Caco-2 (cell line): Measurements from ENCODE around the gene CHST3. TPM values are rescaled to one million over a fixed set of nuclear protein-coding genes. Genes with fewer than 3 reads are reported as not detected.

ENCODE experiments used
- BruUV-seq: library from RNA; stranded (reverse); fragments of 400-500 nt; replicated peaks from 2 replicates; lab custom pipeline; 2021; lab: Mats Ljungman, UMichigan
- CTCF ChIA-PET: fragments of 300-600 bp; sonication (Branson Sonifier 250); formaldehyde crosslinking; loops from one replicate; lab custom pipeline; 2022; ENCODE audit warnings: antibody characterized with exemption; lab: Charles Lee
- POLR2A ChIA-PET: fragments of 300-600 bp; sonication (Branson Sonifier 250); formaldehyde crosslinking; loops from one replicate; lab custom pipeline; 2022; ENCODE audit warnings: antibody characterized with exemption; lab: Charles Lee
- DNase-seq, 2 experiments: peaks; one replicate each; pipeline versions ENCODE4 v3.0.0 to v3.0.0-alpha.2; 2020 to 2022
- H3K27me3 ChIP-seq: replicated peaks from 2 replicates; pipeline ENCODE4 v1.6.0; 2011; ENCODE audit warnings: low read length; ENCODE audit not compliant: control insufficient read depth, insufficient read depth
- H3K36me3 ChIP-seq: 2 replicates; pipeline ENCODE4 v1.5.1; 2011; ENCODE audit warnings: low read length; ENCODE audit not compliant: control insufficient read depth, insufficient read depth
- H3K4me1 ChIP-seq: fragments of 250-450 bp; sonication (Bioruptor Pico); 2 replicates; pipeline ENCODE4 v1.5.1; 2020; ENCODE audit warnings: mild to moderate bottlenecking
- H3K4me3 ChIP-seq: 2 replicates; pipeline ENCODE4 v1.5.1; 2011; ENCODE audit warnings: low read depth, mild to moderate bottlenecking, control low read depth, low read length
- H3K9me3 ChIP-seq: fragments of 250-450 bp; sonication (Bioruptor Pico); 2 replicates; pipeline ENCODE4 v1.5.1; 2020; ENCODE audit warnings: mild to moderate bottlenecking, moderate library complexity
- H3K27ac Mint-ChIP-seq: one replicate; pipeline ENCODE4 v1.8.0; 2022; ENCODE audit warnings: mixed read lengths; ENCODE audit not compliant: unreplicated experiment
- H3K27me3 Mint-ChIP-seq: one replicate; pipeline ENCODE4 v1.8.0; 2022; ENCODE audit warnings: mixed read lengths; ENCODE audit not compliant: insufficient read depth, unreplicated experiment
- H3K36me3 Mint-ChIP-seq: one replicate; pipeline ENCODE4 v1.8.0; 2022; ENCODE audit warnings: mild to moderate bottlenecking, mixed read lengths; ENCODE audit not compliant: insufficient read depth, unreplicated experiment
- H3K4me1 Mint-ChIP-seq: one replicate; pipeline ENCODE4 v1.8.0; 2022; ENCODE audit warnings: low read depth, mixed read lengths; ENCODE audit not compliant: unreplicated experiment
- H3K4me3 Mint-ChIP-seq: one replicate; pipeline ENCODE4 v1.8.0; 2022; ENCODE audit warnings: mild to moderate bottlenecking, moderate library complexity, mixed read lengths; ENCODE audit not compliant: unreplicated experiment
- H3K9me3 Mint-ChIP-seq: one replicate; pipeline ENCODE4 v1.8.0; 2022; ENCODE audit warnings: mixed read lengths; ENCODE audit not compliant: unreplicated experiment
- intact Hi-C: fragments of 100-400 bp; cut with micrococcal nuclease; formaldehyde crosslinking; loops from one replicate; pipeline ENCODE4 v1.10.0; 2022; ENCODE audit not compliant: unreplicated experiment
- total RNA-seq: library from RNA; stranded (reverse); gene quantifications from 2 replicates; pipeline ENCODE4 v1.2.3, GENCODE V29; 2022
- TF ChIP-seq, protein P1 (sequence below), 2 experiments: fragments of 200-600 bp in 1 of 2; IDR thresholded peaks; 1 replicate in 1 of 2; 2 replicates in 1 of 2; pipeline versions ENCODE4 v1.5.1 to v1.8.0; 2011 to 2022; ENCODE audit warnings: antibody characterized with exemption in 1 of 2, control low read depth in 1 of 2, inconsistent platforms in 1 of 2, low read depth in 1 of 2, low read length in 1 of 2, mild to moderate bottlenecking in 1 of 2, moderate library complexity in 1 of 2; ENCODE audit not compliant: insufficient read depth in 1 of 2, severe bottlenecking in 1 of 2, unreplicated experiment in 1 of 2

The CHST3 gene
- total RNA-seq, 1 experiment from 2014 or later = 46.0 TPM

DNA sequence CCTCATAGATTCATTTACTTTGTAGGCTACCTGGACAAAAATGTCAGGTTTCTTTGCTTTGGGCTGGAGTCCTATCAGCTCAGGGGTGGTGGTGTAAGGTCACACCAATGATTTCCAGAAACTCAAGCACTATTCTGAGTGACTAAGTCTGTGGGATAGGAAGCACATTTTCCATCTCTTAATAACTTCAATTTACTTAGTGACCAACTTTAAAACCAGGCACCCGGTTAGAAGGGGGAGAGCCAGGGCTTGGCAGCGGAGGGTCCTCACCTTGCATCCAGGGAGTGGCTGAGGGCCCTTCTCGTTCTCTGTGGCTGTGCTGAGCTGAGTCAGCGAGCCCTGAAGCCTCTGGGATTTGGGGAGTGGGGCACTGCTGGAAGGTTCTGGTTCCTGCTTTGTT lies 6.7 kb downstream of the CHST3 start:
- Mint-ChIP-seq H3K27me3 (no peaks in the 10 kb centered on the region), H3K27ac (peak overlapping the region; percentile 5), H3K4me3 (no peak overlapping the region), H3K9me3 (no peaks in the 10 kb centered on the region), H3K4me1 (peaks cover 42% of the 10 kb centered on the region), H3K36me3 (peaks cover 58% of the 10 kb centered on the region)
- no TSS peak for BruUV-seq
- intact Hi-C loops = loop anchor here (1.0 kb wide), 3 partner anchors 15 to 75 kb away; no protein-coding TSS in a partner anchor
- TF ChIP-seq, protein P1, sequence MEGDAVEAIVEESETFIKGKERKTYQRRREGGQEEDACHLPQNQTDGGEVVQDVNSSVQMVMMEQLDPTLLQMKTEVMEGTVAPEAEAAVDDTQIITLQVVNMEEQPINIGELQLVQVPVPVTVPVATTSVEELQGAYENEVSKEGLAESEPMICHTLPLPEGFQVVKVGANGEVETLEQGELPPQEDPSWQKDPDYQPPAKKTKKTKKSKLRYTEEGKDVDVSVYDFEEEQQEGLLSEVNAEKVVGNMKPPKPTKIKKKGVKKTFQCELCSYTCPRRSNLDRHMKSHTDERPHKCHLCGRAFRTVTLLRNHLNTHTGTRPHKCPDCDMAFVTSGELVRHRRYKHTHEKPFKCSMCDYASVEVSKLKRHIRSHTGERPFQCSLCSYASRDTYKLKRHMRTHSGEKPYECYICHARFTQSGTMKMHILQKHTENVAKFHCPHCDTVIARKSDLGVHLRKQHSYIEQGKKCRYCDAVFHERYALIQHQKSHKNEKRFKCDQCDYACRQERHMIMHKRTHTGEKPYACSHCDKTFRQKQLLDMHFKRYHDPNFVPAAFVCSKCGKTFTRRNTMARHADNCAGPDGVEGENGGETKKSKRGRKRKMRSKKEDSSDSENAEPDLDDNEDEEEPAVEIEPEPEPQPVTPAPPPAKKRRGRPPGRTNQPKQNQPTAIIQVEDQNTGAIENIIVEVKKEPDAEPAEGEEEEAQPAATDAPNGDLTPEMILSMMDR (IDR thresholded peaks at IDR 0.05; ENCODE audit: insufficient read depth in 1 of 2, low read depth in 1 of 2, low read length in 1 of 2, severe bottlenecking in 1 of 2, unreplicated experiment in 1 of 2) = no peak
- Histone ChIP-seq H3K36me3 (peaks cover 3% of the 10 kb centered on the region; the same call in 1 of the 2 replicates), H3K9me3 (no peaks in the 10 kb centered on the region), H3K4me1 (peaks cover 54% of the 10 kb centered on the region), H3K27me3 (no peaks in the 10 kb centered on the region), H3K4me3 (no peak overlapping the region)
- no peak for DNase-seq
- ChIA-PET CTCF (interaction anchor here (0.5 to 1.3 kb wide), 4 partner anchors 55 to 376 kb away, joined by 3 to 5 read pairs (median 4); no protein-coding TSS in a partner anchor), POLR2A (no interaction called here)

DNA sequence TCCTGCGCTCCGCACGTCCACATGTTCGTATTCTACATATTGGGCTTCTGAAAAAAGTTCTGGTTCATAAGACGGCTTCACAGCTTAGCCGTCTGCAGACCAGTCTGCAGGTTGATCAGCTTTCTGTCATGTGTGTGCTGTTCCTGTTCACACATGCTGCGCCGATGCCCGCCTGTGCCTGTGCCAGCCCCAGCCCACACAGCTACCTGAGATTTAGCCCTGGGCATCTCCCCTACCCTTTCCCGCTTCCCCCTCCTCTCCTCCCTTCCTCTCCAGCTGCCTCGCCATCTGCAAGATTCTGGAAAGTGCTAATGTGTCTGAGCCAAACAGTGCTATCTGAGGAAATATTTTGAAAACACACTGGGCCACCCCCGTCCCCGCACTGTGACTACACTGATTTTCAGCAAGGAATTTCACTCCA lies 7.1 kb downstream of the CHST3 start:
- H3K27me3 Mint-ChIP-seq = no peaks in the 10 kb centered on the region
- no peaks in the 10 kb centered on the region for H3K9me3 ChIP-seq
- ChIA-PET POLR2A (no interaction called here), CTCF (interaction anchor here (1.3 kb wide), 1 partner anchor 78 kb away, joined by 5 read pairs; no protein-coding TSS in a partner anchor)
- peaks cover 49% of the 10 kb centered on the region for H3K4me1 ChIP-seq
- H3K4me1 Mint-ChIP-seq = peaks cover 38% of the 10 kb centered on the region
- H3K4me3 ChIP-seq = no peak overlapping the region
- DNase-seq = no peak
- peaks cover 3% of the 10 kb centered on the region; the same call in 1 of the 2 replicates for H3K36me3 ChIP-seq
- TF ChIP-seq, protein P1 (IDR thresholded peaks at IDR 0.05; ENCODE audit: insufficient read depth in 1 of 2, low read depth in 1 of 2, low read length in 1 of 2, severe bottlenecking in 1 of 2, unreplicated experiment in 1 of 2) = no peak
- peaks cover 54% of the 10 kb centered on the region for H3K36me3 Mint-ChIP-seq
- intact Hi-C loops = no loop called here
- H3K27me3 ChIP-seq = no peaks in the 10 kb centered on the region
- H3K4me3 Mint-ChIP-seq = no peak overlapping the region
- no TSS peak for BruUV-seq
- no peak overlapping the region for H3K27ac Mint-ChIP-seq
- H3K9me3 Mint-ChIP-seq = no peaks in the 10 kb centered on the region

DNA sequence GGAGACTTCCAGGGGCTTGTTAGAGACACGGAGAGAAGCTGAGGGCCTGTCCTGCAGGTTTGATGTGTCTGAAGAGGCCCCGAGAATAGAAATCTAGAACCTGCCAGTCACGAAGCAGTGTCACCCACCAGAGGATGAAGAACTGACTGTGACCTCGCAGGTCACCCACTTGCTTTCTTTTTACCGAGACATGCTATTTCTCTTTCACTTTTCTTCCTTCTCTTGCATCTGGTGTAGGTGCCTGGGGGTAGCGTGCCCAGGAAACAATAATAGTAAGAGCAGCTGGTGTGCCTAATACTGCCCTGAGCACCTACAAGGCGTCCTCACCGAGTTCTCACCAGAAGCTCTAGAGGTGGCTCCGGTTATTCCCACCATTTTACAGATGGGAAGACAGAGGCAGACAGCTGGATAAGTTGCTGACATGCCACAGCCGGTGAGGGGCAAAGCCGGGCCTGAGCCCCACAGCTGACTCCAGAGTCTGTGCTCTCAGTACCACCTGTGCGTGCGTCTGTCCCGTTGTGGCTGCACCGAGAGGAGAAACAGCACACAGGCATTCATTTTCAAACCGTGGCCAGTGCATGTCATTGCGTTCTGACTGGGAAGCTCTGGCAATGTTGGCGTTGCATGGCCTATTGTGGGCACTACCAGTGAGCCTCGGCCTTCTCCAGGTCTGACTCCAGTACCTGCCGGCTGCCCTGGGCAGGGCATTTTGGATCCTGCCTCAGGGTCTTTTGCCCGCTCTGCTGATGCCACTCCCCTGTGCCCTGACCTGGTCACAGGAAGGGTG lies 7.8 kb downstream of the CHST3 start:
- intact Hi-C loops = no loop called here

More for the DNA sequence above, 7.8 kb downstream of the CHST3 start:
- Histone ChIP-seq H3K27me3 (no peaks in the 10 kb centered on the region), H3K9me3 (no peaks in the 10 kb centered on the region), H3K4me1 (peaks cover 43% of the 10 kb centered on the region), H3K4me3 (no peak overlapping the region), H3K36me3 (peaks cover 3% of the 10 kb centered on the region; the same call in 1 of the 2 replicates)
- Mint-ChIP-seq H3K4me1 (peaks cover 37% of the 10 kb centered on the region), H3K27ac (peak overlapping the region; percentile 50), H3K4me3 (no peak overlapping the region), H3K9me3 (no peaks in the 10 kb centered on the region), H3K27me3 (no peaks in the 10 kb centered on the region), H3K36me3 (peaks cover 50% of the 10 kb centered on the region)
- no TSS peak for BruUV-seq
- DNase-seq = no peak
- POLR2A ChIA-PET = no interaction called here
- CTCF ChIA-PET = interaction anchor here (1.1 kb wide), 1 partner anchor 77 kb away, joined by 6 read pairs; no protein-coding TSS in a partner anchor
- TF ChIP-seq, protein P1 (IDR thresholded peaks at IDR 0.05; ENCODE audit: insufficient read depth in 1 of 2, low read depth in 1 of 2, low read length in 1 of 2, severe bottlenecking in 1 of 2, unreplicated experiment in 1 of 2) = no peak
